Keratinocyte (primary cell): ENCODE measurements around the gene ACAP3. TPM values are rescaled to one million over a fixed set of nuclear protein-coding genes. Genes with fewer than 3 reads are reported as not detected.

Experiments
- DNase-seq: peaks from one replicate; pipeline ENCODE4 v3.0.0-alpha.2; 2011; ENCODE audit warnings: low read depth, missing footprints, low spot score
- FAIRE-seq: peaks from 2 replicates; lab custom pipeline; 2011; peaks lifted over from hg19 to GRCh38; lab: Jason Lieb, UNC
- H2AFZ ChIP-seq: 2 replicates; pipeline ENCODE4 v1.6.0; 2012; ENCODE audit warnings: low read length, control low read depth, inconsistent platforms; ENCODE audit not compliant: control insufficient read depth
- H3K27ac ChIP-seq: 2 replicates; pipeline ENCODE4 v1.5.1; 2011; ENCODE audit warnings: low read length; ENCODE audit not compliant: control insufficient read depth, insufficient read depth
- H3K27me3 ChIP-seq: 3 replicates; pipeline ENCODE4 v1.6.0; 2011; ENCODE audit warnings: low read length; ENCODE audit not compliant: control insufficient read depth, insufficient read depth; ENCODE audit errors: extremely low read depth
- H3K36me3 ChIP-seq, 2 experiments: 2 replicates in 1 of 2; 3 replicates in 1 of 2; pipeline ENCODE4 v1.5.1; 2011; ENCODE audit warnings: low read length in 2 of 2, mild to moderate bottlenecking in 1 of 2; ENCODE audit not compliant: control insufficient read depth in 2 of 2, insufficient read depth in 2 of 2; ENCODE audit errors: extremely low read depth in 1 of 2
- H3K4me1 ChIP-seq: 3 replicates; pipeline ENCODE4 v1.5.1; 2011; ENCODE audit warnings: low read length; ENCODE audit not compliant: control insufficient read depth, insufficient read depth; ENCODE audit errors: extremely low read depth
- H3K4me2 ChIP-seq: 3 replicates; pipeline ENCODE4 v1.6.0; 2011; ENCODE audit warnings: low read depth, low read length; ENCODE audit not compliant: control insufficient read depth, insufficient read depth; ENCODE audit errors: extremely low read depth
- H3K4me3 ChIP-seq, 3 experiments: fragments of 200-600 bp in 1 of 3; sonication (generic) in 1 of 3; 2 replicates in 2 of 3; 3 replicates in 1 of 3; pipeline ENCODE4 v1.5.1; 2011 to 2016; ENCODE audit warnings: low read length in 3 of 3, mild to moderate bottlenecking in 3 of 3, control low read depth in 2 of 3, inconsistent platforms in 1 of 3, low read depth in 1 of 3, mixed read lengths in 1 of 3, mixed run types in 1 of 3, moderate library complexity in 1 of 3; ENCODE audit not compliant: control insufficient read depth in 2 of 3, insufficient read depth in 2 of 3; ENCODE audit errors: extremely low read depth in 1 of 3
- H3K79me2 ChIP-seq: 2 replicates; pipeline ENCODE4 v1.6.0; 2012; ENCODE audit warnings: low read length; ENCODE audit not compliant: control insufficient read depth, insufficient read depth
- H3K9ac ChIP-seq: 3 replicates; pipeline ENCODE4 v1.6.0; 2011; ENCODE audit warnings: low read length; ENCODE audit not compliant: control insufficient read depth, insufficient read depth; ENCODE audit errors: extremely low read depth
- H3K9me1 ChIP-seq: 3 replicates; pipeline ENCODE4 v1.6.0; 2011; ENCODE audit warnings: low read length; ENCODE audit not compliant: control insufficient read depth, insufficient read depth; ENCODE audit errors: extremely low read depth
- H3K9me3 ChIP-seq: 2 replicates; pipeline ENCODE4 v1.5.1; 2012; ENCODE audit warnings: low read depth, low read length; ENCODE audit not compliant: control insufficient read depth
- H4K20me1 ChIP-seq: 3 replicates; pipeline ENCODE4 v1.6.0; 2011; ENCODE audit warnings: low read length; ENCODE audit not compliant: control insufficient read depth, insufficient read depth; ENCODE audit errors: extremely low read depth
- EZH2 ChIP-seq: IDR thresholded peaks from one replicate; pipeline ENCODE4 v1.6.1; 2012; ENCODE audit warnings: inconsistent platforms, mild to moderate bottlenecking, low read length, moderate library complexity
- dilution Hi-C: fragments of 300-500 bp; cut with MboI; formaldehyde crosslinking; loops from one replicate; pipeline ENCODE4 v1.7.0; 2020; ENCODE audit warnings: low sequenced_read_pairs; ENCODE audit not compliant: extremely low pct_ligation_motif_present
- polyA plus RNA-seq, 5 experiments: library from polyadenylated mRNA; depleted of rRNA in 3 of 5; stranded (reverse) in 3 of 5; stranded (forward) in 1 of 5; unstranded in 1 of 5; fragments of >200 nt; gene quantifications; 1 replicate in 1 of 5; 2 replicates in 3 of 5; 3 replicates in 1 of 5; pipeline versions ENCODE4 v1.2.1 to v1.2.3, GENCODE V29; 2011 to 2012; ENCODE audit warnings: missing spikeins in 2 of 5, low read depth in 1 of 5, low replicate concordance in 1 of 5
- TF ChIP-seq, protein P1 (sequence below), 3 experiments: IDR thresholded peaks in 1 of 3; conservative IDR thresholded peaks in 1 of 3; optimal IDR thresholded peaks in 1 of 3; 2 replicates in 2 of 3; 3 replicates in 1 of 3; pipeline versions ENCODE3 to v1.5.1; 2011; ENCODE audit warnings: low read length in 3 of 3, mild to moderate bottlenecking in 3 of 3, moderate library complexity in 2 of 3, control low read depth in 1 of 3, inconsistent platforms in 1 of 3; ENCODE audit not compliant: insufficient read depth in 2 of 3; ENCODE audit errors: extremely low read depth in 1 of 3

ACAP3 gene
- polyA plus RNA-seq, 1 donor (not counting 4 experiments of a cell fraction or from before 2014, with no cell fraction given) = 17.4 TPM

DNA sequence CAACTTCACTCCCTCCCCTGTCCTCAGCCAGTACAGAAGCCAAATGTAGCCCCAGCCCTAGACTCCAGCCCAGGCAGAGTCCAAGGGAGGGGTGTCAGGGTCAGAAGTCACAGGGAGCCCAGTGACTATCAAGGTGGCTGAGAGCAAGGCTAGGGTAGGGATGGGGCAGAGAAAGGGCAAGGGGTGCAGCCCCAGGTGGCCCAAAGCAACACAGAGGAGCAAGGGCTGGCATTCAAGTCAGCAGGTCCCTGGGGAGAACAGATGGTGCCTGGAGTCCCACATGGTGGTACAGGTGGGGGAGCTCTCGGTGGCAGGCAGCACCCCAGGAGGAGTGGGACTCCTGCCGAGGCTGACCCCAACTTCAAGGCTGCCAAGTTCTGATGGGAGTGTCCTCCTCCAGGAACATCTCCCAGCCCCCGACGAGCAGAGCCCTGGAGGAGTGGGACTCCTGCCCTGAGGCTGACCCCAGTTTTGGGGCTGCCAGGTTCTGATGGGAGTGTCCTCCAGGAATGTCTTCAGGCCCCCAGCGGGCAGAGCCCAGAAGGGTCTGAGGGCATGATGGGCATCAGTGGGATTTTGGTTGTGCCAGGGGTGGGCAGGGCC lies 45.2 kb upstream of the ACAP3 start:
- no peaks in the 10 kb centered on the region for H4K20me1 ChIP-seq

DNA sequence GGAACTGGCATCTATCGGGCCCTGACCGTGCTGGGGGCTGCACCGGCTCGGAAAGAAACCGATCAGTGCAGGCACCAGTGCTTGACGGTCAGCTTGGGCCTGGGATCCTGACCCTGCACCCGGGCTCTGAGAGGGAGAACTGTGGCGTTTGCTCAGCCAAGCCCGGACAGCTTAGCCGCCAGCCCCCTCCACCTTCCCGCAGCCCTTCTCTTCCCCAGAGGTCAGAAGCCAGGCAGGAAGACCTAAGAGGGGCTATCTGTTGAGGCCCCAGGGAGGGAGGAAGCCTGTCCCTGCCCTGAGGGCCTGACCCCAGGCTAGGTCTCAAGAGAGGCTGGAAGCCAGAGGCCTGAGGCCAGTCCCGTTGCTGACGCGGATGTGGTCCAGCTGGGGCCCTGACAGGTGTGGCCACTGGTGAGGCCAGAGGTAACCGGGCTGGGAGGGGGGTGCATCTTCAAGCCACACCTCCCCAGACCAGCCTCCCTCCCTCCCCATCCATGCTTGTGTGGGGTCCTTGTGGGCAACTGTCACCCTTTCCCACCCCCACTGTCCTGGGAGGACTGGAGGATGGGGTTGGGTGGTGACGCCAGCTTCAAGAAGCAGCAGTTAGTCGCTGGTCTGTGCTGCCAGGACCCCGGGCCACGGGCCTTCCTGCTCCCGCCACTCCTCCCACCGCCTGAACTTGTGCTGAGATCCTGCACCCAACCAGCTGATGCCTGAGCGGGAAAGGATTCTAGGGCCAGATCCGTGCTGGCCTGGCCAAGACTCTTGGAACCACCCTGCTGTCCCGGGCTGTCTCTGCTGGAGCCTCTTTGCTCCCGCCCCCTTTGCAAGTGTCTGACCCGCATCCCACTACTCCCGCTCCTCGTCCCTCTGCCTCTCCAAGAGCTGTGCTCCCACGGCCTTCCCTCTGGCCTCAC lies 44.0 kb upstream of the ACAP3 start:
- Histone ChIP-seq H2AFZ (no peak overlapping the region), H3K36me3 (no peaks in the 10 kb centered on the region), H3K9me3 (no peaks in the 10 kb centered on the region), H3K4me1 (peaks cover 15% of the 10 kb centered on the region), H3K27ac (no peak overlapping the region), H3K4me2 (peak overlapping the region; percentile 37), H3K9me1 (no peaks in the 10 kb centered on the region), H3K4me3 (no peak overlapping the region), H3K79me2 (peaks cover 21% of the 10 kb centered on the region), H4K20me1 (no peaks in the 10 kb centered on the region), H3K27me3 (peaks cover 8% of the 10 kb centered on the region), H3K9ac (no peak overlapping the region)
- TF ChIP-seq, protein P1, sequence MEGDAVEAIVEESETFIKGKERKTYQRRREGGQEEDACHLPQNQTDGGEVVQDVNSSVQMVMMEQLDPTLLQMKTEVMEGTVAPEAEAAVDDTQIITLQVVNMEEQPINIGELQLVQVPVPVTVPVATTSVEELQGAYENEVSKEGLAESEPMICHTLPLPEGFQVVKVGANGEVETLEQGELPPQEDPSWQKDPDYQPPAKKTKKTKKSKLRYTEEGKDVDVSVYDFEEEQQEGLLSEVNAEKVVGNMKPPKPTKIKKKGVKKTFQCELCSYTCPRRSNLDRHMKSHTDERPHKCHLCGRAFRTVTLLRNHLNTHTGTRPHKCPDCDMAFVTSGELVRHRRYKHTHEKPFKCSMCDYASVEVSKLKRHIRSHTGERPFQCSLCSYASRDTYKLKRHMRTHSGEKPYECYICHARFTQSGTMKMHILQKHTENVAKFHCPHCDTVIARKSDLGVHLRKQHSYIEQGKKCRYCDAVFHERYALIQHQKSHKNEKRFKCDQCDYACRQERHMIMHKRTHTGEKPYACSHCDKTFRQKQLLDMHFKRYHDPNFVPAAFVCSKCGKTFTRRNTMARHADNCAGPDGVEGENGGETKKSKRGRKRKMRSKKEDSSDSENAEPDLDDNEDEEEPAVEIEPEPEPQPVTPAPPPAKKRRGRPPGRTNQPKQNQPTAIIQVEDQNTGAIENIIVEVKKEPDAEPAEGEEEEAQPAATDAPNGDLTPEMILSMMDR (optimal IDR thresholded peaks at IDR 0.05 in 1 of 3, IDR thresholded peaks at IDR 0.05 in 1 of 3, conservative IDR thresholded peaks at IDR 0.05 in 1 of 3; ENCODE audit: extremely low read depth in 1 of 3, insufficient read depth in 2 of 3, low read length in 3 of 3) = no peak
- no peak for TF ChIP-seq EZH2
- FAIRE-seq (no peak), DNase-seq (no peak)
- dilution Hi-C loops = no loop called here

More for the DNA sequence above, 45.2 kb upstream of the ACAP3 start:
- DNase-seq (no peak), FAIRE-seq (no peak)
- no peaks in the 10 kb centered on the region for H3K9me3 ChIP-seq
- no peak overlapping the region for H3K4me2 ChIP-seq
- H3K9ac ChIP-seq = no peak overlapping the region
- TF ChIP-seq EZH2 = no peak
- TF ChIP-seq, protein P1 (optimal IDR thresholded peaks at IDR 0.05 in 1 of 3, IDR thresholded peaks at IDR 0.05 in 1 of 3, conservative IDR thresholded peaks at IDR 0.05 in 1 of 3; ENCODE audit: extremely low read depth in 1 of 3, insufficient read depth in 2 of 3, low read length in 3 of 3) = no peak
- H3K4me1 ChIP-seq = peaks cover 6% of the 10 kb centered on the region
- peaks cover 8% of the 10 kb centered on the region for H3K27me3 ChIP-seq
- H3K36me3 ChIP-seq = no peaks in the 10 kb centered on the region
- no peaks in the 10 kb centered on the region for H3K9me1 ChIP-seq
- H3K4me3 ChIP-seq = no peak overlapping the region
- dilution Hi-C loops = no loop called here
- no peak overlapping the region for H2AFZ ChIP-seq
- H3K79me2 ChIP-seq = peaks cover 10% of the 10 kb centered on the region
- H3K27ac ChIP-seq = no peak overlapping the region
